Measurements from ENCODE around the gene PDE11A.

PDE11A gene

GRCh38 chr2:177721087-177721486, 351.5 kb downstream of the PDE11A start:
- no peak for DNase-seq

GRCh38 chr2:177717831-177718618, 354.6 kb downstream of the PDE11A start:
- peak; percentile 21 to 29 for DNase-seq

- no peak for DNase-seq
Observed at GRCh38 chr2:177716484-177716883, 356.1 kb downstream of the PDE11A start.

- DNase-seq: no peak
Observed at GRCh38 chr2:177715771-177716170, 356.8 kb downstream of the PDE11A start.

GRCh38 chr2:177714704-177715103, 357.9 kb downstream of the PDE11A start:
- DNase-seq: no peak

GRCh38 chr2:177712462-177712861, 360.1 kb downstream of the PDE11A start:
- no peak for DNase-seq

- no peak for DNase-seq
Observed at GRCh38 chr2:177711483-177712265, 360.9 kb downstream of the PDE11A start.

- DNase-seq: no peak
Observed at GRCh38 chr2:177710889-177711288, 361.7 kb downstream of the PDE11A start.

GRCh38 chr2:177709986-177710401, 362.6 kb downstream of the PDE11A start:
- DNase-seq: no peak

- no peak for DNase-seq
Observed at GRCh38 chr2:177708660-177709444, 363.7 kb downstream of the PDE11A start.

- DNase-seq: no peak
Observed at GRCh38 chr2:177708106-177708505, 364.5 kb downstream of the PDE11A start.

GRCh38 chr2:177705511-177706173, 366.9 kb downstream of the PDE11A start:
- DNase-seq: no peak

GRCh38 chr2:177703159-177703558, 369.4 kb downstream of the PDE11A start:
- no peak for DNase-seq

GRCh38 chr2:177698281-177698680, 374.3 kb downstream of the PDE11A start:
- no peak for DNase-seq

- DNase-seq: no peak
Observed at GRCh38 chr2:177694348-177694747, 378.2 kb downstream of the PDE11A start.

- DNase-seq: no peak
Observed at GRCh38 chr2:177693658-177694339, 378.8 kb downstream of the PDE11A start.

- DNase-seq: no peak
Observed at GRCh38 chr2:177692783-177693269, 379.8 kb downstream of the PDE11A start.

- DNase-seq: no peak
Observed at GRCh38 chr2:177692042-177692782, 380.4 kb downstream of the PDE11A start.

GRCh38 chr2:177691177-177691576, 381.4 kb downstream of the PDE11A start:
- DNase-seq: no peak

- no peak for DNase-seq
Observed at GRCh38 chr2:177689623-177690022, 383.0 kb downstream of the PDE11A start.

GRCh38 chr2:177688844-177689243, 383.7 kb downstream of the PDE11A start:
- no peak for DNase-seq
